Pancreas (tissue), 10 donors: ENCODE results near the gene TSSK2. TPM values are rescaled to one million over a fixed set of nuclear protein-coding genes. Genes with fewer than 3 reads are reported as not detected.
A peak's percentile ranks its signal among the peaks of the same experiment; 100 is the strongest.

ENCODE experiments used
- ATAC-seq, 4 donors: fragments of 200-7000 bp; cut with Tn5 transposase; one replicate each; pipeline versions ENCODE4 v1.8.0 to v1.9.1; 2020; ENCODE audit warnings: mild to moderate bottlenecking in 4 of 4, moderate library complexity in 4 of 4
- DNase-seq, 6 donors: peaks; one replicate each; pipeline ENCODE4 v3.0.0-alpha.2; 2020
- FAIRE-seq: peaks from 2 replicates; lab custom pipeline; 2012; peaks lifted over from hg19 to GRCh38; lab: Jason Lieb, UNC
- H3K27ac ChIP-seq, 4 donors: fragments of 200-600 bp; sonication (generic); 1 replicate in 3 of 4; 2 replicates in 1 of 4; pipeline versions ENCODE4 v1.5.0 to v1.8.0; 2020
- H3K27me3 ChIP-seq, 4 donors: fragments of 200-600 bp; one replicate each; pipeline ENCODE4 v1.8.0; 2021
- H3K36me3 ChIP-seq, 3 donors: fragments of 200-600 bp; sonication (generic) in 1 of 3; one replicate each; pipeline versions ENCODE4 v1.5.0 to v1.8.0; 2020 to 2021
- H3K4me1 ChIP-seq, 3 donors: fragments of 200-600 bp; one replicate each; pipeline ENCODE4 v1.8.0; 2021
- H3K4me3 ChIP-seq, 4 donors: fragments of 200-600 bp; sonication (generic) in 2 of 4; one replicate each; pipeline versions ENCODE4 v1.5.0 to v1.8.0; 2020 to 2021
- H3K9me3 ChIP-seq, 4 donors: fragments of 200-600 bp; one replicate each; pipeline ENCODE4 v1.8.0; 2021
- CTCF ChIP-seq, 4 donors: fragments of 200-600 bp; sonication (generic) in 3 of 4; IDR thresholded peaks; one replicate each; pipeline versions ENCODE4 v1.5.0 to v1.8.0; 2021; ENCODE audit warnings: antibody characterized with exemption in 4 of 4
- WGBS, 2 donors: extraction: QIAGEN DNeasy Blood & Tissue Kit; methylation state at CpG; one replicate each; pipeline ENCODE4 v1.1.7; 2013; 5-methylcytosine and 5-hydroxymethylcytosine counted together
- intact Hi-C, 3 donors: fragments of 100-400 bp; cut with DNase I; formaldehyde crosslinking; loops; one replicate each; pipeline versions ENCODE4 v1.11.1 to v1.14.2; 2022
- polyA plus RNA-seq, 2 donors: library from polyadenylated mRNA; stranded (reverse); fragments of 200-250 nt; gene quantifications; one replicate each; pipeline ENCODE4 v1.2.3, GENCODE V29; 2013
- total RNA-seq, 6 donors: library from RNA; stranded (reverse); fragmentation: NEBNext Ultra II Directional in 4 of 6; extraction: Animal tissue kit (Norgen Biotek cat#: 25700) in 4 of 6; gene quantifications; one replicate each; pipeline versions ENCODE4 v1.2.1 to v1.2.4, GENCODE V29; 2021 to 2023
- donor health status: healthy with polysubstance abuse.
- donor health status: DM: no; HTN: no; CAD: no; lungs with moderate emphysema.
- donor health status: DM: no; HTN: no; CAD: no.
- donor health status: control.
- donor health status: control.
- donor health status: Bipolar disorder and iron deficiency.
- donor health status: DM: yes; HTN: yes; CAD: no.
- donor health status: DM: no; HTN: no; CAD: no.
- donor health status: DM: no; HTN: no; CAD: no.
- donor health status: DM: yes; HTN: yes; CAD: no.

TSSK2 gene
- total and polyA plus RNA-seq, 8 donors = 0.08 to 0.31 (median 0.18) TPM; not detected in 4

GRCh38 chr22:19122752-19123492 is 8.2 kb upstream of the TSSK2 start:
- no peaks in the 10 kb centered on the region for H3K9me3 ChIP-seq
- peak in 1 of 6 donors; percentile 59 for DNase-seq
- intact Hi-C loops = no loop called here
- peak in 3 of 4 donors; percentile 23 to 36 (median 25) for ATAC-seq
- TF ChIP-seq CTCF (IDR thresholded peaks at IDR 0.05) = no peak
- H3K4me3 ChIP-seq = peak overlapping the region; percentile 21 to 89 (median 52)
- H3K27ac ChIP-seq = peak overlapping the region in 3 of 4 donors; percentile 36 to 96 (median 95)
- WGBS, 2 donors = 15 to 17% methylated on average over 27 of the region's 27 CpGs
- peaks cover 13 to 32% (median 19%) of the 10 kb centered on the region in 3 donors for H3K4me1 ChIP-seq
- no peaks in the 10 kb centered on the region for H3K27me3 ChIP-seq
- no peak for FAIRE-seq
- no peaks in the 10 kb centered on the region for H3K36me3 ChIP-seq

GRCh38 chr22:19123936-19124335 is 7.2 kb upstream of the TSSK2 start:
- WGBS, 2 donors = 85 to 92% methylated on average over 4 of the region's 4 CpGs
- peaks cover 12 to 24% (median 13%) of the 10 kb centered on the region in 3 donors for H3K4me1 ChIP-seq
- no peak for FAIRE-seq
- ATAC-seq = no peak
- no peak overlapping the region for H3K27ac ChIP-seq
- intact Hi-C loops = no loop called here
- no peaks in the 10 kb centered on the region for H3K9me3 ChIP-seq
- no peak for TF ChIP-seq CTCF (IDR thresholded peaks at IDR 0.05)
- DNase-seq = no peak
- H3K36me3 ChIP-seq = no peaks in the 10 kb centered on the region
- H3K4me3 ChIP-seq = no peak overlapping the region
- H3K27me3 ChIP-seq = no peaks in the 10 kb centered on the region

- WGBS, 2 donors = 74 to 85% methylated on average over 4 of the region's 4 CpGs
- TF ChIP-seq CTCF (IDR thresholded peaks at IDR 0.05) = no peak
- H3K36me3 ChIP-seq = no peaks in the 10 kb centered on the region
- DNase-seq (no peak), FAIRE-seq (no peak), ATAC-seq (no peak)
- peaks cover 8 to 20% (median 13%) of the 10 kb centered on the region in 3 donors for H3K4me1 ChIP-seq
- H3K4me3 ChIP-seq = no peak overlapping the region
- no peaks in the 10 kb centered on the region for H3K27me3 ChIP-seq
- no peak overlapping the region for H3K27ac ChIP-seq
- intact Hi-C loops = no loop called here
- no peaks in the 10 kb centered on the region for H3K9me3 ChIP-seq
These were observed 6.7 kb upstream of the TSSK2 start for GRCh38 chr22:19124377-19124776.

GRCh38 chr22:19125011-19125410 is 6.1 kb upstream of the TSSK2 start:
- Histone ChIP-seq H3K4me3 (no peak overlapping the region), H3K27me3 (no peaks in the 10 kb centered on the region), H3K4me1 (peaks cover 4 to 14% (median 10%) of the 10 kb centered on the region in 3 donors), H3K36me3 (no peaks in the 10 kb centered on the region), H3K9me3 (no peaks in the 10 kb centered on the region), H3K27ac (no peak overlapping the region)
- FAIRE-seq (no peak), ATAC-seq (no peak), DNase-seq (no peak)
- WGBS, 2 donors = 92 to 97% methylated on average over 11 of the region's 11 CpGs
- intact Hi-C loops = no loop called here
- no peak for TF ChIP-seq CTCF (IDR thresholded peaks at IDR 0.05)
